NCI-H2196 treated with DMSO at 0.1 percent for 48 hours (cell line): ENCODE results near the gene CTU2.

Experiments used
- DNase-seq: peaks from one replicate; lab custom pipeline; 2025; ENCODE audit not compliant: unreplicated experiment; lab: John Stamatoyannopoulos, UW

The CTU2 gene

GRCh38 chr16:88713568-88714419, 7.5 kb downstream of the CTU2 start:
- no peak for DNase-seq

GRCh38 chr16:88714420-88715302, 8.4 kb downstream of the CTU2 start:
- no peak for DNase-seq

- no peak for DNase-seq
Measured at GRCh38 chr16:88715312-88716190, 9.2 kb downstream of the CTU2 start.

GRCh38 chr16:88716201-88716600, 9.9 kb downstream of the CTU2 start:
- no peak for DNase-seq

- DNase-seq: no peak
Measured at GRCh38 chr16:88716601-88717001, 10.3 kb downstream of the CTU2 start.

- no peak for DNase-seq
Measured at GRCh38 chr16:88718178-88718577, 11.9 kb downstream of the CTU2 start.

- no peak for DNase-seq
Measured at GRCh38 chr16:88719267-88719932, 13.1 kb downstream of the CTU2 start.

GRCh38 chr16:88719933-88720296, 13.6 kb downstream of the CTU2 start:
- DNase-seq: no peak

- no peak for DNase-seq
Measured at GRCh38 chr16:88720396-88720970, 14.2 kb downstream of the CTU2 start.

GRCh38 chr16:88721236-88721635, 14.9 kb downstream of the CTU2 start:
- no peak for DNase-seq

- no peak for DNase-seq
Measured at GRCh38 chr16:88721815-88722755, 15.8 kb downstream of the CTU2 start.

- DNase-seq: no peak
Measured at GRCh38 chr16:88722784-88723506, 16.6 kb downstream of the CTU2 start.

- DNase-seq: no peak
Measured at GRCh38 chr16:88723507-88723887, 17.2 kb downstream of the CTU2 start.

GRCh38 chr16:88723911-88724310, 17.6 kb downstream of the CTU2 start:
- DNase-seq: no peak

GRCh38 chr16:88724855-88725555, 18.7 kb downstream of the CTU2 start:
- no peak for DNase-seq

- DNase-seq: no peak
Measured at GRCh38 chr16:88725609-88726407, 19.5 kb downstream of the CTU2 start.

GRCh38 chr16:88726408-88726749, 20.1 kb downstream of the CTU2 start:
- DNase-seq: no peak
